CD14-positive monocyte (primary cell): Measurements from ENCODE around the gene CACNB1. TPM values are rescaled to one million over a fixed set of nuclear protein-coding genes. Genes with fewer than 3 reads are reported as not detected.

Source experiments
- DNase-seq, 3 donors: peaks; one replicate each; pipeline ENCODE4 v3.0.0-alpha.2; 2011 to 2022
- H2AFZ ChIP-seq: 2 replicates; pipeline ENCODE4 v1.6.0; 2012; ENCODE audit warnings: mild to moderate bottlenecking, low read depth, low read length, inconsistent platforms; ENCODE audit not compliant: insufficient read depth, poor library complexity, severe bottlenecking
- H3K27ac ChIP-seq, 2 donors: 1 replicate in 1 of 2; 2 replicates in 1 of 2; pipeline ENCODE4 v1.5.1; 2012 to 2013; ENCODE audit warnings: low read length in 2 of 2, control low read depth in 1 of 2, inconsistent platforms in 1 of 2, low read depth in 1 of 2, mild to moderate bottlenecking in 1 of 2
- H3K27me3 ChIP-seq, 2 donors: one replicate each; pipeline versions ENCODE4 v1.6.0 to v1.6.1; 2011 to 2013; ENCODE audit warnings: low read length in 2 of 2; ENCODE audit not compliant: control insufficient read depth in 2 of 2, insufficient read depth in 2 of 2
- H3K36me3 ChIP-seq, 2 donors: replicated peaks in 1 of 2; 1 replicate in 1 of 2; 2 replicates in 1 of 2; pipeline versions ENCODE4 v1.5.1 to v1.6.1; 2012 to 2013; ENCODE audit warnings: low read length in 2 of 2, control low read depth in 1 of 2, inconsistent platforms in 1 of 2, mild to moderate bottlenecking in 1 of 2; ENCODE audit not compliant: insufficient read depth in 2 of 2, control insufficient read depth in 1 of 2
- H3K4me1 ChIP-seq, 2 donors: 1 replicate in 1 of 2; 2 replicates in 1 of 2; pipeline versions ENCODE4 v1.5.1 to v1.6.1; 2012 to 2013; ENCODE audit warnings: low read length in 2 of 2, control low read depth in 1 of 2, inconsistent platforms in 1 of 2, mild to moderate bottlenecking in 1 of 2, moderate library complexity in 1 of 2; ENCODE audit not compliant: insufficient read depth in 2 of 2, control insufficient read depth in 1 of 2
- H3K4me2 ChIP-seq: replicated peaks from 2 replicates; pipeline ENCODE3; 2012; ENCODE audit warnings: low read length, moderate library complexity, mild to moderate bottlenecking; ENCODE audit not compliant: poor library complexity, severe bottlenecking; ENCODE audit errors: extremely low read depth
- H3K4me3 ChIP-seq, 3 experiments: fragments of 200-600 bp in 1 of 3; sonication (generic) in 1 of 3; replicated peaks in 1 of 3; 1 replicate in 2 of 3; 2 replicates in 1 of 3; pipeline ENCODE4 v1.5.1; 2011 to 2013; ENCODE audit warnings: low read length in 3 of 3, mild to moderate bottlenecking in 3 of 3, control low read depth in 2 of 3, low read depth in 2 of 3, inconsistent platforms in 1 of 3, moderate library complexity in 1 of 3
- H3K79me2 ChIP-seq: 2 replicates; pipeline ENCODE4 v1.6.0; 2012; ENCODE audit warnings: mild to moderate bottlenecking, control low read depth, inconsistent platforms, low read length, moderate library complexity; ENCODE audit not compliant: insufficient read depth
- H3K9ac ChIP-seq: 2 replicates; pipeline ENCODE4 v1.6.0; 2017; ENCODE audit warnings: low read length, mild to moderate bottlenecking; ENCODE audit not compliant: insufficient read depth, poor library complexity, severe bottlenecking
- H3K9me3 ChIP-seq, 2 donors: replicated peaks in 1 of 2; 1 replicate in 1 of 2; 2 replicates in 1 of 2; pipeline versions ENCODE4 v1.5.1 to v1.6.1; 2012 to 2013; ENCODE audit warnings: low read length in 2 of 2, control low read depth in 1 of 2; ENCODE audit not compliant: control insufficient read depth in 1 of 2, insufficient read depth in 1 of 2
- H4K20me1 ChIP-seq: 2 replicates; pipeline ENCODE4 v1.6.0; 2012; ENCODE audit warnings: mild to moderate bottlenecking, low read length, control low read depth, moderate library complexity; ENCODE audit not compliant: insufficient read depth
- H3K27ac Mint-ChIP-seq, 7 donors: one replicate each; pipeline ENCODE4 v1.8.0; 2020; ENCODE audit warnings: mild to moderate bottlenecking in 7 of 7, mixed read lengths in 7 of 7, moderate library complexity in 6 of 7, inconsistent platforms in 2 of 7
- H3K27me3 Mint-ChIP-seq, 3 donors: one replicate each; pipeline ENCODE4 v1.8.0; 2021 to 2022; ENCODE audit warnings: low read depth in 3 of 3, mild to moderate bottlenecking in 3 of 3, mixed read lengths in 3 of 3, moderate library complexity in 3 of 3, inconsistent platforms in 1 of 3
- H3K36me3 Mint-ChIP-seq, 2 donors: one replicate each; pipeline ENCODE4 v1.8.0; 2020; ENCODE audit warnings: mixed read lengths in 2 of 2, inconsistent platforms in 1 of 2, mild to moderate bottlenecking in 1 of 2
- H3K4me1 Mint-ChIP-seq: one replicate; pipeline ENCODE4 v1.8.0; 2020; ENCODE audit warnings: mild to moderate bottlenecking, mixed read lengths
- H3K4me3 Mint-ChIP-seq, 2 donors: one replicate each; pipeline ENCODE4 v1.8.0; 2020; ENCODE audit warnings: mild to moderate bottlenecking in 2 of 2, mixed read lengths in 2 of 2, moderate library complexity in 1 of 2
- H3K9me3 Mint-ChIP-seq, 7 donors: one replicate each; pipeline ENCODE4 v1.8.0; 2020 to 2022; ENCODE audit warnings: mixed read lengths in 7 of 7, mild to moderate bottlenecking in 6 of 7, moderate library complexity in 6 of 7, inconsistent platforms in 2 of 7
- WGBS: methylation state at CpG from one replicate; pipeline ENCODE4 v1.1.5; 2013; ENCODE audit warnings: missing lambda C conversion rate; ENCODE audit not compliant: insufficient coverage; 5-methylcytosine and 5-hydroxymethylcytosine counted together
- intact Hi-C, 2 donors: fragments of 100-400 bp; cut with micrococcal nuclease; formaldehyde crosslinking; loops; one replicate each; pipeline versions ENCODE4 v1.15.0 to v1.15.1; 2023
- polyA plus RNA-seq, 3 donors: library from polyadenylated mRNA; depleted of rRNA in 1 of 3; unstranded in 2 of 3; stranded (reverse) in 1 of 3; fragments of 300-500 nt in 2 of 3; fragments of >200 nt in 1 of 3; fragmentation: Illumina TruSeq in 2 of 3; gene quantifications; 1 replicate in 2 of 3; 2 replicates in 1 of 3; pipeline ENCODE4 v1.2.3, GENCODE V29; 2012 to 2021
- TF ChIP-seq, protein P1 (sequence below): fragments of 200-600 bp; IDR thresholded peaks from one replicate; pipeline ENCODE4 v1.8.0; 2022; ENCODE audit warnings: antibody characterized with exemption, mild to moderate bottlenecking

Gene CACNB1
- polyA plus RNA-seq, 3 donors, result 0.13 to 22.1 (median 0.31) TPM

DNA sequence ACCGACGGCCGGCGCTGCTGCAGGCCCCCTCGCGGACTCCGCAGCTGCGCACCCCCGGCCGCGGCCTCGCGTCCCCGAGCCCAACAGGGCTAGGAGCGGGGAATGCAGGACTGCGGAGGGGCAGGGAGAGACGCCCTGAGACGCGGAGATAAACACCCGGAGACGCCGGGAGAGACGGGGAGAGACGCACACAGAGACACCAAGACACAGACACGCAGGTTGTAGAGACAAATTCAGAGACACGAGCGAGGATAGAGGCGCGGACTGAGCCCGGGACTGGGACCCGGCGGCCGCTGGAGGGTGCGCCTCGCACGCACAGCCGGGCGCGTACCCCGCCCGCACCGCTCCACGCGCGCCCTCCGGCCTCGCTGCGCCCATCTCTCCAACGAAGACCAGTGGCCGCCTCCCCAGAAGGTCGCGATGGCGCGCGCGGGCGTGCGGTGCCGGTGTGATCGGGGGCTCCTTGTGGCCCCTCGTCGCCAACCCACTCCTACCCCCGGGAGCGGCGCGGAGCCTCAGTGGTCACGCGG, 27.4 kb upstream of the CACNB1 start:
- TF ChIP-seq, protein P1, sequence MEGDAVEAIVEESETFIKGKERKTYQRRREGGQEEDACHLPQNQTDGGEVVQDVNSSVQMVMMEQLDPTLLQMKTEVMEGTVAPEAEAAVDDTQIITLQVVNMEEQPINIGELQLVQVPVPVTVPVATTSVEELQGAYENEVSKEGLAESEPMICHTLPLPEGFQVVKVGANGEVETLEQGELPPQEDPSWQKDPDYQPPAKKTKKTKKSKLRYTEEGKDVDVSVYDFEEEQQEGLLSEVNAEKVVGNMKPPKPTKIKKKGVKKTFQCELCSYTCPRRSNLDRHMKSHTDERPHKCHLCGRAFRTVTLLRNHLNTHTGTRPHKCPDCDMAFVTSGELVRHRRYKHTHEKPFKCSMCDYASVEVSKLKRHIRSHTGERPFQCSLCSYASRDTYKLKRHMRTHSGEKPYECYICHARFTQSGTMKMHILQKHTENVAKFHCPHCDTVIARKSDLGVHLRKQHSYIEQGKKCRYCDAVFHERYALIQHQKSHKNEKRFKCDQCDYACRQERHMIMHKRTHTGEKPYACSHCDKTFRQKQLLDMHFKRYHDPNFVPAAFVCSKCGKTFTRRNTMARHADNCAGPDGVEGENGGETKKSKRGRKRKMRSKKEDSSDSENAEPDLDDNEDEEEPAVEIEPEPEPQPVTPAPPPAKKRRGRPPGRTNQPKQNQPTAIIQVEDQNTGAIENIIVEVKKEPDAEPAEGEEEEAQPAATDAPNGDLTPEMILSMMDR, result no peak
- H3K4me3 ChIP-seq, result peak overlapping the region in 1 of 3 experiments; percentile 57
- WGBS, result 2% methylated on average over 66 of the region's 68 CpGs
- H4K20me1 ChIP-seq, result no peaks in the 10 kb centered on the region
- H3K36me3 ChIP-seq, result no peaks in the 10 kb centered on the region
- H3K4me1 Mint-ChIP-seq, result peaks cover 10% of the 10 kb centered on the region
- peaks cover 21 to 59% of the 10 kb centered on the region in 2 donors for H3K27me3 ChIP-seq
- H3K9ac ChIP-seq, result no peak overlapping the region
- H3K4me1 ChIP-seq, result peaks cover 10 to 16% of the 10 kb centered on the region in 2 donors
- H3K27ac ChIP-seq, result no peak overlapping the region
- H3K79me2 ChIP-seq, result no peaks in the 10 kb centered on the region
- DNase-seq, result no peak
- no peak overlapping the region for H3K27ac Mint-ChIP-seq
- H3K36me3 Mint-ChIP-seq, result peaks cover 3% of the 10 kb centered on the region in 2 donors
- peaks cover 0 to 23% (median 7%) of the 10 kb centered on the region in 7 donors for H3K9me3 Mint-ChIP-seq
- peak overlapping the region; percentile 61 for H3K4me2 ChIP-seq
- intact Hi-C loops, result no loop called here
- H3K27me3 Mint-ChIP-seq, result peaks cover 57 to 77% (median 60%) of the 10 kb centered on the region in 3 donors
- H3K4me3 Mint-ChIP-seq, result peak overlapping the region; percentile 45 to 91
- H2AFZ ChIP-seq, result peak overlapping the region; percentile 41
- peaks cover 0 to 6% of the 10 kb centered on the region in 2 donors for H3K9me3 ChIP-seq

GRCh38 chr17:39223907-39224777, 26.7 kb upstream of the CACNB1 start:
- Mint-ChIP-seq H3K27me3 (peaks cover 56 to 78% (median 64%) of the 10 kb centered on the region in 3 donors), H3K4me1 (peaks cover 8% of the 10 kb centered on the region), H3K36me3 (peaks cover 3% of the 10 kb centered on the region in 2 donors), H3K9me3 (peaks cover 0 to 23% (median 7%) of the 10 kb centered on the region in 7 donors), H3K4me3 (peak overlapping the region in 1 of 2 donors; percentile 74), H3K27ac (no peak overlapping the region)
- WGBS, result 25% methylated on average over 15 of the region's 33 CpGs
- Histone ChIP-seq H3K27me3 (peaks cover 21 to 62% of the 10 kb centered on the region in 2 donors), H3K9ac (no peak overlapping the region), H3K36me3 (no peaks in the 10 kb centered on the region), H3K79me2 (no peaks in the 10 kb centered on the region), H3K4me1 (peaks cover 10 to 16% of the 10 kb centered on the region in 2 donors), H4K20me1 (no peaks in the 10 kb centered on the region), H3K9me3 (peaks cover 0 to 6% of the 10 kb centered on the region in 2 donors), H3K27ac (no peak overlapping the region), H3K4me2 (peak overlapping the region; percentile 61), H2AFZ (peak overlapping the region; percentile 41), H3K4me3 (no peak overlapping the region)
- no peak for DNase-seq
- intact Hi-C loops, result no loop called here
- TF ChIP-seq, protein P1, result no peak
